ENCODE data around the gene HTD2.
"Not testable (repeated sequence)": the region's sequence is repeated elsewhere in the genome, so short reads cannot be mapped to it uniquely, and the experiment has no call there.

The HTD2 gene

DNA sequence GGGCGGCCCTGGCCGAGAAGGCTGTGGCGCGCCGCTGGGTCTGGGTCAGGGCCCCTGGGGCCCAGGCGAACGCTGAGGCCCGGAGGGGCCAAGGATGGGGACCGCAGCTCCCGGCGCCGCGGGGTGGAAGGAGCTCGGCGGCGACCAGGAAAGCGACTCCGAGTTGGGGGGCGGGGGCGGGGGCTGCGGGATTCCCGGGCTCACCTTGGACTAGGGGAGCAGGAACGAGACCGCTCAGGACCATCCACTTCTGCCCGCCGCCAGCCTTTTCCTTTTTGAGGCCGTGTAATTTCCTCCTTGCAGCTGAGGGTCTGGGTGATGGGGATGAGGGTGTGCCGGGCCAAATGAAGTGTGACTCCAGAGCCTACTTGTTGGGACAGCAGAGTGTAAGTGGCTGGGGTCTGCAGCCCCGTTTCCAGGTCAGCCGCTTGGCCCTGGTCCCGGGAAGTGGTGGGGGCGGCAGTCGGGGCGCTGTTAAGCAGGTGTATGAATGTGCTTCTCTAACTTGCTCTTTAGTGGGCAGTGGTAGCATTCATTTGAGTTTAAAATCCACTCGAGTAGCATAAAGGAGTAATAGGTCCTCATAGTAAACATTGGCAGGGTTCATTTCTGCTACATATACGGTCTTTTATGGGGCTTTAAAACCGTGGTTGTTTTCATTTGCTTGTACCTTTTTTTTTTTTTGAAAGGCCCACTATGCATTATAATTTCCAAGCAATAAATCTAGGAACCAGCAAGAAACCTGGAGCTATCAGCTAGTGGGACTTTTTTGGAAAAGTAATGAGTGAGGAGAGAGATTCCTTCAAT is 27.1 kb downstream of the HTD2 start:
- DNase-seq (ENCODE audit: low read depth), result peak; percentile 35

DNA sequence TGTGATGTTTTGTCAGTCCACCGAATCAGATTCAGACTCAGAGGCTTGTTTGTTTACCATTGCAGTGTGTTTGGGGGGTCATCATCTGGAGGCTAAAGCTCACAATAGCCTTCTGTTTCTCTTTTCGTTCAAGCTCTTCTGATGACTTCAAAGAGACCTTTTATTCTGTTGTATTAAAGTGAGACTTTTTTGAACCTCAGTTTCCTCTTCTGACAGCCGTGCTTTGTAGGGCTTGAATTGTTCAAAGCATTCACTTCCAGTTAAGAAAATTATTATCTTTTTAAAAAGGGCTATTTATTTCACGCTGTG is 27.6 kb downstream of the HTD2 start:
- DNase-seq (ENCODE audit: low read depth), result peak; percentile 28

DNA sequence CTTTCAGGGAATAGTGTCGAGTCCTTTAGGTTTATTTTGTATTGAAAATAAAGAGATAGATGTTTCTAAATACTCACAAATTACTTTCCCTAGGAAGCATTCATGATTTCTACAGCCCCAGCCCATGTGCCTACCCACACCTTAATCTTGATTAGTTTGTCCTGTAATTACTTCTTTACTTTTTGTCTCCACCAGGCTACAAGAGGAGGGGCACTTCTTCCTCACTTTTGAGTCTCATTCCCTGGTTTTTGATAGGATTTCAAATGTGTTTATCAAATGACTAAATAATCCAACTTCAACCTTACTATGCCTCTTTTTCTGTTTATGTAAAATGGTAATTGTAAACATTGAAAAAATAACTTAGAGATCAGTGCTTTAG is 28.2 kb downstream of the HTD2 start:
- no peak for DNase-seq (ENCODE audit: low read depth)

DNA sequence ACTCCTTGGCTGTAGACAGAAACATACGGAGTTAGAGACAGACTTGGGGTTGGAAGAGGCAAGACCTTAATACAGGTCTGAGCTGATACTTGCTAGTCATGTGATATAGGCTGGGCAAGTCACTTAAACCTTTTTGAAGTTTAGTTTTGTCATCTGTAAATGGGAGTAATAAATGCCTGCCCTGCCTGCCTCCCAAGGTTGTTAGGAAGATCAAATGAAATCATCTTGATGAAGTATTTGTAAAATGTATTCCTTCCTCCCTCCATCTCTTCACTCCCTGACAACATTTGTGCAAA is 29.3 kb downstream of the HTD2 start:
- no peak for DNase-seq (ENCODE audit: low read depth)

DNA sequence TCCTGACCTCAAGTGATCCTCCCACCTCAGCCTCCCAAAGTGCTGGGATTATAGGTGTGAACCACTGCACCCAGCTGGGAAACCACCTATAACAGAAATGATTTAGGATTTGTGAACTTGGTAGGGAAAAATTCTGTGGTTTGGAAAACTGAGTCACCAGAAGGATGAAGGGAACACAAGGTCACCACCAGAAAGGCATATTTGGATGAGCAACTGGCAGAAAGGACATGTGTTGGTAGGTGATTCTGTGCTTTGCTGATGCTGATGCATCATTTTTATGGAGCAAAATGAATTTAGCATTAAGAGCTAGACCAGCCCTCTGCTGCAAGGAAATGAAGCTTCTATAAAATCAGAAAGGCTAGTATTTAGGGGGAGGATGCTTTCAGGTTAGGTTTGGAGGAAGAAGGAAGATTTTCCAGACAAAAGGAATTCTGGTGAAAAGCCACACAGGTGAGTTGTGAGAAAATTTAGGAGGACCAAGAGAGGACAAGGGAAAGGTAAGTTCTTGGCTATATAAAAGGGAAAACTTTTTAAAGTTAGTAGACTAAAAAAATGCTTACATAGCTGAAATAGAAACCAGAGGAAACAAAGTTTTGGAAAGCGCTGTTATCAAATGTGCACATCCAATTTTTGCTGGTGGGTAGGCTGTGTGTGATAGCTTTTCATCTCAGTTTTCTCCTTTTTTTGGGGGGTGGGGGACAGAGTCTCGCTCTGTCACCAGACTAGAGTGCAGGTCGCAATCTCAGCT is 30.0 kb downstream of the HTD2 start:
- peak; percentile 94 for DNase-seq (ENCODE audit: low read depth)

DNA sequence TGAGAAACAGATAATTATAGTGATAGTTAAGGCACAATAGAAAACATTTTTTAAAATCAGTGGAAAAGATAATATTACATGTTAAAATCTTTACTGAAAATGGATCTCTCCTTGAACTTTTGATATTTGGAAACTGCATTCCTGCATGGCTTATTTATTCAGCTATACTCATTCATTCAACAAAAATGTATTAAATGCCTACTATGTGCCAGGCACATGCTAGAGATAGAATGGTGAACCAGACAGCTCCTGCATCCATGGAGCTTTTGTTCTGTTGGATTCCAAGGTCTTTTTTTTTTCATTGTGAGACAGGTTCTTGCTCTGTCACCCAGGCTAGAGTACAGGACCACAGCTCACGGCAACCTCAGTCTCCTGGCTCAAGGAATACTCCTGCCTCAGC is 30.9 kb downstream of the HTD2 start:
- DNase-seq (ENCODE audit: low read depth), result no peak

DNA sequence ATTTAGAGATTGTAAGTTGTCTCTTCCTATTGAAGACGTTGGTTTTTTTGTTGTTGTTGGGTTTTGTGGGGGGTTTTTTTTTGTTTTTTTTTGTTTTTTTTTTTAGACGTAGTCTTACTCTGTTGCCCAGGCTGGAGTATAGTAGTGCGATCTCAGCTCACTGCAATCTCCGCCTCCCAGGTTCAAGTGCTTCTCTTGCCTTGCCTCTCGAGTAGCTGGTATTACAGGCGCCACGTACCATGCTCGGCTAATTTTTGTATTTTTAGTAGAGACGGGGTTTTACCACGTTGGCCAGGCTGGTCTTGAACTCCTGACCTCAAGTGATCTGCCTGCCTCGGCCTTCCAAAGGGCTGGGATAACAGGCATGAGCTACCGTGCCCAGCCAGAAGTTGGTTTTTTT is 32.8 kb downstream of the HTD2 start:
- DNase-seq (ENCODE audit: low read depth), result not testable (repeated sequence)

DNA sequence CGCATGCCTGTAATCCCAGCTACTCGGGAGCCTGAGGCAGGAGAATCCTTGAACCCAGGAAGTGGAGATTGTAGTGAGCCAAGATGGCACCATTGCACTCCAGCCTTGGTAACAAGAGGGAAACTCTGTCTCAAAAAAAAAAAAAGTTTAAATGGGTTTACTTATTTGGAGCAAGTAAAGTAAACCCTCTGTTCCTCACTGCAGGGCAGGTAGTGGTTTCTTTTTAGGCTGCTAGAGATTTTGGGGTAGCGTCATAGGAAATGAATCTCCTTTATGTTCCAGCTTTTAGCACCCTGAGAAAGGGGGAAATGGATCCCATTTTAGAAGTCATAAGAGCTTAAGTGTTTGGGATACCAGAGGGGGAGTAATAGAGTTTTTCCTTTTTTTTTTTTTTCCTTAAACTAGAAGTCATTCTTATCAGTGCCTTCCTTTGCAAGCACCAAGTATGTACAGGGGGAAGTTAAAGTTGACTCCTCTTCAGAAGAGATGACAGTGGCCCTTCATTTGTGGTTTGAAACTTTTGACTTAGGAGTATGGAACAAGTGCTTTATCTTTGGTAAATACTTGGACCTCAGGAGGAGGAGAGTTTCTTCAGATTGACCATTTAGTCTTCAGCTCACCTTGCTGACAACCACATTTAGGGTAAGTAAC is 34.4 kb downstream of the HTD2 start:
- DNase-seq (ENCODE audit: low read depth), result no peak

DNA sequence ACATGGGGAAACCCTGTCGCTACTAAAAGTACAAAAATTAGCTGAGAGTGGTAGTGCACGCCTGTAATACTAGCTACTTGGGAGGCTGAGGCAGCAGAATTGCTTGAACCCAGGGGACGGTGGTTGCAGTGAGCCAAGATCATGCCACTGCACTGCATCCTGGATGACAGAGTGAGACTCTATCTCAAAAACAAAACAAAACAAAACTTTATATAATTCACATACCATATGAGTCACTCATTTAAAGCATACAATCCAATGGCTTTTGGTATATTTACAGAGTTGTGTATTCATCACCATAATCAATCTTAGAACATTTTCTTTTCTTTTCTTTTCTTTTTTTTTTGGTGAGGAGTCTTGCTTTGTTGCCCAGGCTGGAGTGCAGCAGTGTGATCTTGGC is 35.1 kb downstream of the HTD2 start:
- DNase-seq (ENCODE audit: low read depth), result peak; percentile 47

DNA sequence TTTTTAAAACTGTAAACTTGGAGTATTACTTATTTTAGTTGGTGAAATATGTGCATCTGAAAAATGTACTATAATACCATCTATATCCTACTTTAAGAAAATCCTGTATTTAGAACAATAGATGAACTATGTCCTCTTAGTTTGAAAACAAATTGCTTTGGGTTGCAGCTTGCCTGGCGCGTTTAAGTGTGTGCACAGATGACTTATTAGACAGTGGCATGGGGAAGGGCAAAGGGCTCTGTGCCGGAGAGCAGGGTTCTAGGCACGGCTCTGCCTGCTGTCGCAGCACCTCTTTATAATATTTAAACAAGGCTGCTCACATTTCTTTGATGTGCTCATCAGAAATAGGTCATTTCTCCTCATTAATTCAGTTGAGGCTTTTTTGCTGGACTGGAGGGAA is 36.4 kb downstream of the HTD2 start:
- DNase-seq (ENCODE audit: low read depth), result no peak

DNA sequence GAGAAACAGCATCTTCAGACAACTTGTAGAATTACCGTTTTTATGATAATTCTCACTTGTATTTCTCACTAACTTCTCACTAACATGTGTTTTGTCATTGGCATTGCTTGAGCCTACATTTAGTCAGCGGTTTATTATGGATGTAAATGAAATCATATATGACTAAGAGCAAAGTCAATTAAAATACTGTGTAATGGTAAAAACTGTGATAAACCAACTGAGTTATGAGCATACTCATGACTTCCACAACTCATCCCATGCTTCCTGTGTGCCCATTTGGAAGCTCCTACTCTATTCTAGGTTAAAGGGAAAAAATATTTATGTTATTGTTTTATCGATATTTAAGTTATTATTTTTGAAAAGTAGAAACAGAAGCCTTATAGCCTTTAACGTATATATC is 39.1 kb downstream of the HTD2 start:
- peak; percentile 41 for DNase-seq (ENCODE audit: low read depth)

DNA sequence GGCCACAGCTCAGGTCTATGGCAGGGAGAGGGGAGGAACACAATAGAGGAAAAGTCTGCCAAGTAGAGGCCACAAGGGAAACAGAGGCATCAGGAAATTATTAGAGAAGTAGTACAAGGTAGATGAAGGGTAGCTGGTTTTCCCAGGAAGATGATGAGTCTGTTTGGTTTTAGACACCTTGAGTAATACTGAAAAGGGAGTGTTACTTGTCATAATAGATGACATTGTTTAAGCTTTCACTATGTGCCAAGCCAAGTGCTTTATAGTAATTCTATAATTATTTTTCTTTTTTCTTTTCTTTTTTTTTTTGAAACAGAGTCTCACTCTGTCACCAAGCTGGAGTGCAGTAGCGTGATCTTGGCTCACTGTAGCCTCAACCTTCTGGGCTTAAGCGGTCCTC is 40.0 kb downstream of the HTD2 start:
- DNase-seq (ENCODE audit: low read depth), result no peak

DNA sequence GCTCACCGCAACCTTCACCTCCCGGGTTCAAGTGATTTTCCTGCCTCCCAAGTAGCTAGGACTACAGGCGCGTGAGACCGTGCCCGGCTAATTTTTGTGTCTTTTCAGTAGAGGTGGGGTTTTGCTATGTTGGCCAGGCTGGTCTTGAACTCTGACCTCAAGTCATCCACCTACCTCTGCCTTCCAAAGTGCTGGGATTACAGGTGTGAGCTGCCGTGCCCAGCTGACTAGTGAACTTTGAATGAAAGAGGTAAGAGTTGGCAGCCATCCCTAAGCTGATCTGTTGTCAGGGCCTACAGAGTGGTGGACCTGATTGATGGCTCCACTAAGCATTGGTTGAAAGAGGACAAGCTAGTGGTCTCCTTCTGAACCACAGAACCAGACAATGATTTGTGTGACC is 41.7 kb downstream of the HTD2 start:
- DNase-seq (ENCODE audit: low read depth), result no peak

DNA sequence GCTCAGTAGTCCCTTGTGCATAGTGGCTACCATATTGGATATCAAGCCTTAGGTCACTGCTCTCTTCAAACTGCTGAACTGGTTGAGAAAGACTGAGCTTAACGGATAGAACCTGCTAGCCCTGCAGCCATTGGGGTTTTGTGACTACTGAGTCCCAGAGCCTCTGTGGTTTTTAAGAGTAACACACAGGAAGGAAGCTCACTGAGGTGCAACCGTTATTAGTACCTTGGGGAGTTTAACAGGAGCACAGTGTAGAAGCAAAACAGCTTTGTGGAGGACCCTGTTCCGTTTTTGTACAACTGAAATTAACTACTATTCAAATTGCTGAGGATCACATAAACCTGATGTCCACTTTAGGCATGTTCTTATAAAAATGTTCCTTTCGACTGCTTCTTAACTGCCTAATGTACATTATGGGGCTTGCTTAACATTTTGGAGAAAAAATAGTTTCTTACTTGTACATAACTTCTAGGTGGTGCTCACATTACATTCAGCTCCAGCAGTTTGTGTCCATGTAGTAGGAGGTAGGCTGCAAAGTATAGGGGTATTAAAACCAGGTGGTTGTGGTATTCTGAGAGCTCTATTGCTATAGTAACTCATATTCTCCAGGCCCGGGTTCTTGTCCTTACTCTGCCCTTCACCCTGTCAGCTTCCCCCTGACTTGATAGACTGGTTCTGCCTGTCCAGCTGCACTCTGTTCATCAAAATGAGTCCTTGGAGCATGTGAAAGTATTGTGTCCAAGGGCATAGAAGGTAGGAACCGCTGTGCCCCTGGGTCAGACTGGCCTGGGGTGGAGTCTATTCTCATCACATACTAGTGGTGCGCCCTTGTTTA is 43.7 kb downstream of the HTD2 start:
- no peak for DNase-seq (ENCODE audit: low read depth)

DNA sequence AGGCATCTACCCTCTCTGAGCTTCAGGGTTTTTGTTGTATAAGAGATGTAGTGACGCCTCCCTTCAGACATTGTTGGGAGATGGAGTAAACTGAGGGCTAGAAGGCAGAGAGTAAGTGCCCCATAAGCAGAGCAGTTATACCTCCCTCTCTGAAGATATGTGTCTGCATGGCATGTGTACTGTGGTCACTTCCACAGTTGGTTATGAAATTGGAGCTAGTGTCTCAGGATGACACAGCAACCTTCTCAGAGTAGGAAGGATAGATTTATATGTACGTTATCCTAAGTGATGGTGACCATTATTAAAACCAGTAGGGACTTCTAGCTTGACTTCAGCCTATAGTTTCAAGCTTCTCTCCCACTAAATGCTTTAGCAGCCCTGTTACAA is 44.3 kb downstream of the HTD2 start:
- peak; percentile 60 for DNase-seq (ENCODE audit: low read depth)

DNA sequence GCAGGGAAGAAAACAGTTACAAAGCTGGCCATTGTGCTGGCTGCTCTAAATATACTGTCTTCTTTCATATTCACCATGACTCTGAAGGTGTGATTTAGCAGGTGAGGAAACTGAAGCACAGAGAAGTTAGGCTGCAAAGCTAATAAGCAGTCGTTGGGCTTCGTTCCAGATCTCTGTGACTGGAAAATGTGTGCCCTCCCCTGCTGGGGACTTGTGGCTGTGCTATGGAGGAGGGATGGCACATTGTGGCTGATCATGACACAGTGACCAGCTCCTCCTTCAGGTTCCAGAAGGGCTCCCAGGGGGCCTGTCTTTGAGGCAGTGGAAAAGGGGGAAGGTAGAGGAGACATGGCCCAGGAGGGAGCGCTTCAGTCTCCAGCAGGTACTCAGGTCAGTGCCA is 45.6 kb downstream of the HTD2 start:
- no peak for DNase-seq (ENCODE audit: low read depth)

DNA sequence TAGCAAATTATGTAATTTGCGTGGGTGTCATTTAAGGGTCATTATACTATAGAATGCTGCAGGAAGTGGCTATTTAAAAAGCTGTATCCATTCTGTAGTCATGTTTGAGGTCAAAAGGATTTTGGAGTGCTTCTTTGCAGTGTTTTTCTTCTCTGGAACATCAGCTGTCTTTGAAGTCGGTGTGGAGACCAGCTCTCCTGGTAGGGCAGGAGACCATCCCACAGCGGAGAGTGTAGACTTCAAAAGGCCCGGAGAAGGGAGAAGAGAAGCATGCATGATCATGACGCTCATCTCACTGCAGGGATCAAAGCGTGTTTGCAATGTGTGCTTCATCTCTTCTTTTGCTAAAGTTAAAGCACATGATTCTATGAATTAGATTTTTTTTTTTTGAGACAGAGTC is 46.3 kb downstream of the HTD2 start:
- DNase-seq (ENCODE audit: low read depth), result no peak

DNA sequence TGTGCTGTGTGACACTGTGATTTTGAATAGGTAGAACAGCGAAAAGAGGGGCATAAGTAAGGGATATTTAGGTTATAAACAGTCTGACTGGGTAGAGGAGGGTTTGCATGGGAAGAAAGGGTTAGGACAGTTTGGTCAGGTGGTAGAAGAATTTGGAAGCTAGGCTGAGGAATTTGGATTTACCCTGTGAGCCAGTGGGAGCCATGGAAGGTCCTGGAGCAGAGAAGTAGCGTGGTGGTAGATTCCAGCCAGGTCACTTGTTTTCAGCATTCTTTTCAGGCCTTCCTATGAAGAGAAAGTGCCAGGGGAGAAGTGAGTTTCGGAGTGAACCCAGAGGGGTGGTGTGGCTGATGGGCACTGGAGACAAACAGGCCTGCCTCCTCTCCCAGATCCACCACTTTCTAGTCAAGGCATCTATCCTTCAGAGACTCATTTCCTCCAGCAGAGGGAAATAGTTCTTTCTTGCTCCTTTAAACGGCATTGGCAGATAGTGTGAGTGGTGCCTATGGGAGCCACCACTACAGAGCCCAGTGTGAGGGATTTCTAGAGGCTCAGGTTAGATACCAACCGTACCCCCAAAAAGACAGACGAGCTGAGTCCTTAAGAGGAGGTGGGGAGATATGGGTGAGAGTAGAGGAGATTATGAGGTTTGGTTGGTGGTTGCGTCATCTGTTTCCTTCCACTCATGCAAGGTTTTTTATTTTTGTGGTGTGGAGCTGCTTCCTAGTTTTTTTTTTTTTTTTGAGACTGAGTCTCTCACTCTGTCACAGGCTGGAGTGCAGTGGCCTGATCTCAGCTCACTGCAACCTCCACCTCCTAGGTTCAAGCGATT is 47.6 kb downstream of the HTD2 start:
- DNase-seq (ENCODE audit: low read depth), result no peak

DNA sequence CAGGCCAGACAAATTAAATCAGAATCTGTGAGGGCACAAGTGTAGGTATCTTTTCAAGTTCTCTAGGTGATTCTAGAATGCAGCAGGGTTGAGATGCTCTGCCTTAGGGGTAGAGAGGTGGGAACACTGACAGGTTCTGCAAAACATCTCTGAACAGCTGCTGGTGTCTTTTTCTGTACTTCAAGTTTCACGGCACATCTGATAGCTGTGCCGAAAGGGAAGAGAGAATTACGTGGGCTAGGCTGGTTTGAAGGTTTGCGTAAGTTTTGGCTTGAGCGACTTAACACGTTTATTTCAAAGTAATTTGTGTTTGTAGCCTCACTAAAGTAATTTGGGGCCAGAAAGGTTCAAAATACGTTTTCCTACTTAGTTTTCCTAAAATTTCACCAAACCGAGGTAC is 48.9 kb downstream of the HTD2 start:
- DNase-seq (ENCODE audit: low read depth), result no peak

DNA sequence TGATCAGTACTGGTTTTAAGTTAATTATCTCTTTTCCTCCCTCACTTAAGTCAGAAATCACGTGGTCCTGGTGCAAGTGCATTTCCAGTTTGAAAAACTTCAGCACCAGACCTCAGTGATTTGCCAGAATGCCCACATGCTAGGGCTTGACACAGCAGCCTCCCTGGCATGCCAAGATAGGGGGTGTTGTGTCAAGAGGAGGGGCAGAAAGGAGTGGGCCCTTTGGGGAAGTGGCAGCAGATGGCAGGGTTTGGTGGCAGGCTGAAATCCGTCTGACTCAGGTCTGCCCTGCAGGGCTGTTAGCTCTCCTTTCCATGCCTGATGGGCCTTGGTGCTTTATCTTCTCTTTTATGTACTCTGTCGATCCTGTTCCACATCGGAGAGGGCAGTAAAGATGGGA is 49.7 kb downstream of the HTD2 start:
- DNase-seq (ENCODE audit: low read depth), result no peak

DNA sequence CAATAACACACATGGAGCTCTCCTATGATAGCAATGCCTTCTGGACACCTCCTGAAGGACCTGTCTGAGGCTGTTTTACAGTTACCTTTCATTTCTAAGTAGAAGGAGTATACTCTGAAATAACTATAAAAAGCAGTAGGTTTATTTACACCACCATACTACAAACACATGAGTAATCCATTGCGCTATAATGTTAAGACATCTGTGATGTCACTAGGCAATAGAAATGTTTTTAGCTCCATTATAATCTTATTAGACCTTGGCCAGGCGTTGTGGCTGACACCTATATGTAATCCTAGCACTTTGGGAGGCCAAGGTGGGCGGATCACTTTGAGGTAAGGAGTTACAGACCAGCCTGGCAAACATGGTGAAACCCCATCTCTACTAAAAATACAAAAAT is 51.1 kb downstream of the HTD2 start:
- no peak for DNase-seq (ENCODE audit: low read depth)

DNA sequence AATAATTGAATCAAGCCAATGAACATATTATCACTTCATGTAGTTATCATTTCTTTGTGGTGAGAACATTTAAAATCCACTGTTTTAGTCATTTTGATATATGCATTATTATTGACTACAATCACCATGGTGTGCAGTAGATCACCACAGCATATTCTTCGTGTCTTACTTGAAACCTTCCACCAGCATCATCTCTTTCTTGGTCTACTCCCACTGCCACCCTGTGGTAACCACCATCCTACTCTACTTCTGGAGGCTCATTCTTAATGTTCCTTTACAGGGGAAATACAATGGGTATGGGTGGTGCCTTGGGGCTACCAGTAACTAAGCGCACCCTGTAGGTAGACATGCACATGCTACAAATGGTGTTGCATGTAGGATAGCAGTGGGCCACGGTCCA is 51.8 kb downstream of the HTD2 start:
- DNase-seq (ENCODE audit: low read depth), result no peak

All from ELR (cell line).